Caco-2 (cell line): ENCODE results near the gene UGGT2. TPM values are rescaled to one million over a fixed set of nuclear protein-coding genes. Genes with fewer than 3 reads are reported as not detected.

ENCODE experiments used
- BruUV-seq: library from RNA; stranded (reverse); fragments of 400-500 nt; replicated peaks from 2 replicates; lab custom pipeline; 2021; lab: Mats Ljungman, UMichigan
- CTCF ChIA-PET: fragments of 300-600 bp; sonication (Branson Sonifier 250); formaldehyde crosslinking; loops from one replicate; lab custom pipeline; 2022; ENCODE audit warnings: antibody characterized with exemption; lab: Charles Lee
- POLR2A ChIA-PET: fragments of 300-600 bp; sonication (Branson Sonifier 250); formaldehyde crosslinking; loops from one replicate; lab custom pipeline; 2022; ENCODE audit warnings: antibody characterized with exemption; lab: Charles Lee
- DNase-seq, 2 experiments: peaks; one replicate each; pipeline versions ENCODE4 v3.0.0 to v3.0.0-alpha.2; 2020 to 2022
- H3K27me3 ChIP-seq: replicated peaks from 2 replicates; pipeline ENCODE4 v1.6.0; 2011; ENCODE audit warnings: low read length; ENCODE audit not compliant: control insufficient read depth, insufficient read depth
- H3K36me3 ChIP-seq: 2 replicates; pipeline ENCODE4 v1.5.1; 2011; ENCODE audit warnings: low read length; ENCODE audit not compliant: control insufficient read depth, insufficient read depth
- H3K4me1 ChIP-seq: fragments of 250-450 bp; sonication (Bioruptor Pico); 2 replicates; pipeline ENCODE4 v1.5.1; 2020; ENCODE audit warnings: mild to moderate bottlenecking
- H3K4me3 ChIP-seq: 2 replicates; pipeline ENCODE4 v1.5.1; 2011; ENCODE audit warnings: low read depth, mild to moderate bottlenecking, control low read depth, low read length
- H3K9me3 ChIP-seq: fragments of 250-450 bp; sonication (Bioruptor Pico); 2 replicates; pipeline ENCODE4 v1.5.1; 2020; ENCODE audit warnings: mild to moderate bottlenecking, moderate library complexity
- H3K27ac Mint-ChIP-seq: one replicate; pipeline ENCODE4 v1.8.0; 2022; ENCODE audit warnings: mixed read lengths; ENCODE audit not compliant: unreplicated experiment
- H3K27me3 Mint-ChIP-seq: one replicate; pipeline ENCODE4 v1.8.0; 2022; ENCODE audit warnings: mixed read lengths; ENCODE audit not compliant: insufficient read depth, unreplicated experiment
- H3K36me3 Mint-ChIP-seq: one replicate; pipeline ENCODE4 v1.8.0; 2022; ENCODE audit warnings: mild to moderate bottlenecking, mixed read lengths; ENCODE audit not compliant: insufficient read depth, unreplicated experiment
- H3K4me1 Mint-ChIP-seq: one replicate; pipeline ENCODE4 v1.8.0; 2022; ENCODE audit warnings: low read depth, mixed read lengths; ENCODE audit not compliant: unreplicated experiment
- H3K4me3 Mint-ChIP-seq: one replicate; pipeline ENCODE4 v1.8.0; 2022; ENCODE audit warnings: mild to moderate bottlenecking, moderate library complexity, mixed read lengths; ENCODE audit not compliant: unreplicated experiment
- H3K9me3 Mint-ChIP-seq: one replicate; pipeline ENCODE4 v1.8.0; 2022; ENCODE audit warnings: mixed read lengths; ENCODE audit not compliant: unreplicated experiment
- intact Hi-C: fragments of 100-400 bp; cut with micrococcal nuclease; formaldehyde crosslinking; loops from one replicate; pipeline ENCODE4 v1.10.0; 2022; ENCODE audit not compliant: unreplicated experiment
- total RNA-seq: library from RNA; stranded (reverse); gene quantifications from 2 replicates; pipeline ENCODE4 v1.2.3, GENCODE V29; 2022
- TF ChIP-seq, protein P1 (sequence below), 2 experiments: fragments of 200-600 bp in 1 of 2; IDR thresholded peaks; 1 replicate in 1 of 2; 2 replicates in 1 of 2; pipeline versions ENCODE4 v1.5.1 to v1.8.0; 2011 to 2022; ENCODE audit warnings: antibody characterized with exemption in 1 of 2, control low read depth in 1 of 2, inconsistent platforms in 1 of 2, low read depth in 1 of 2, low read length in 1 of 2, mild to moderate bottlenecking in 1 of 2, moderate library complexity in 1 of 2; ENCODE audit not compliant: insufficient read depth in 1 of 2, severe bottlenecking in 1 of 2, unreplicated experiment in 1 of 2

UGGT2 gene
- total RNA-seq, 1 experiment from 2014 or later, result 35.5 TPM

DNA sequence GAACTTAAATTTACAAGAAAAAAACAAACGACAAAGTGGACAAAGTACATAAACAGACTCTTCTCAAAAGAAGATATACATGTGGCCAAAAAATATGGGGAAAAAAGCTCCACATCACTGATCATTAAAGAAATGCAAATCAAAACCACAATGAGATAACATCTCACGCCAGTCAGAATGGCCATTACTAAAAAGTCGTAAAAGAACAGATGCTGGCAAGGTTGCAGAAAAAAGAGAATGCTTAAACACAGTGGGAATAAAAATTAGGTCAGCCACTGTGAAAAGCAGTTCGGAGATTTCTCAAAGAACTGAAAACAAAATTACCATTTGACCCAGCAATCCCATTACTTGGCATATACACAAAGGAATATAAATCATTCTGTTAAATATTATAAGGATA lies 132.7 kb downstream of the UGGT2 start:
- BruUV-seq, result no TSS peak
- intact Hi-C loops, result no loop called here
- H3K4me1 ChIP-seq, result peaks cover 28% of the 10 kb centered on the region
- Mint-ChIP-seq H3K4me3 (no peak overlapping the region), H3K36me3 (peaks cover 6% of the 10 kb centered on the region), H3K4me1 (peaks cover 20% of the 10 kb centered on the region), H3K27ac (no peak overlapping the region), H3K9me3 (no peaks in the 10 kb centered on the region), H3K27me3 (no peaks in the 10 kb centered on the region)
- ChIA-PET POLR2A (no interaction called here), CTCF (no interaction called here)
- H3K27me3 ChIP-seq, result no peaks in the 10 kb centered on the region
- no peaks in the 10 kb centered on the region for H3K36me3 ChIP-seq
- TF ChIP-seq, protein P1, sequence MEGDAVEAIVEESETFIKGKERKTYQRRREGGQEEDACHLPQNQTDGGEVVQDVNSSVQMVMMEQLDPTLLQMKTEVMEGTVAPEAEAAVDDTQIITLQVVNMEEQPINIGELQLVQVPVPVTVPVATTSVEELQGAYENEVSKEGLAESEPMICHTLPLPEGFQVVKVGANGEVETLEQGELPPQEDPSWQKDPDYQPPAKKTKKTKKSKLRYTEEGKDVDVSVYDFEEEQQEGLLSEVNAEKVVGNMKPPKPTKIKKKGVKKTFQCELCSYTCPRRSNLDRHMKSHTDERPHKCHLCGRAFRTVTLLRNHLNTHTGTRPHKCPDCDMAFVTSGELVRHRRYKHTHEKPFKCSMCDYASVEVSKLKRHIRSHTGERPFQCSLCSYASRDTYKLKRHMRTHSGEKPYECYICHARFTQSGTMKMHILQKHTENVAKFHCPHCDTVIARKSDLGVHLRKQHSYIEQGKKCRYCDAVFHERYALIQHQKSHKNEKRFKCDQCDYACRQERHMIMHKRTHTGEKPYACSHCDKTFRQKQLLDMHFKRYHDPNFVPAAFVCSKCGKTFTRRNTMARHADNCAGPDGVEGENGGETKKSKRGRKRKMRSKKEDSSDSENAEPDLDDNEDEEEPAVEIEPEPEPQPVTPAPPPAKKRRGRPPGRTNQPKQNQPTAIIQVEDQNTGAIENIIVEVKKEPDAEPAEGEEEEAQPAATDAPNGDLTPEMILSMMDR (IDR thresholded peaks at IDR 0.05; ENCODE audit: insufficient read depth in 1 of 2, low read depth in 1 of 2, low read length in 1 of 2, severe bottlenecking in 1 of 2, unreplicated experiment in 1 of 2), result no peak
- no peak overlapping the region for H3K4me3 ChIP-seq
- no peaks in the 10 kb centered on the region for H3K9me3 ChIP-seq
- no peak for DNase-seq

DNA sequence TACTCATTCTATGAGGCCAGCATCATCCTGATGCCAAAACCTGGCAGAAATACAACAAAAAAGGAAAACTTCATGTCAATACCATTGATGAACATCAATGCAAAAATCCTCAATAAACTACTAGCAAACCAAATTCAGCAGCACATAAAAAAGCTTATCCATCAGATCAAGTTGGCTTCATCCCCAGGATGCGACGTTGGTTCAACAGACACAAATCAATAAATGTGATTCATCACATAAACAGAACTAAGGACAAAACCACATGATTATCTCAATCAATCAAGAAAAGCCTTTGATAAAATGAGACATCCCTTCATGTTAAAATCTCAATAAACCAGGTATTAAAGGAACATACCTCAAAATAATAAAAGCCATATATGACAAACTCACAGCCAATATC lies 134.3 kb downstream of the UGGT2 start:
- H3K27me3 Mint-ChIP-seq, result no peaks in the 10 kb centered on the region
- POLR2A ChIA-PET, result no interaction called here
- H3K4me1 Mint-ChIP-seq, result peaks cover 27% of the 10 kb centered on the region
- Histone ChIP-seq H3K36me3 (no peaks in the 10 kb centered on the region), H3K9me3 (peaks cover under 1% of the 10 kb centered on the region; the same call in 1 of the 2 replicates), H3K4me1 (peaks cover 17% of the 10 kb centered on the region), H3K27me3 (no peaks in the 10 kb centered on the region), H3K4me3 (no peak overlapping the region)
- TF ChIP-seq, protein P1 (IDR thresholded peaks at IDR 0.05; ENCODE audit: insufficient read depth in 1 of 2, low read depth in 1 of 2, low read length in 1 of 2, severe bottlenecking in 1 of 2, unreplicated experiment in 1 of 2), result no peak
- no peak overlapping the region for H3K27ac Mint-ChIP-seq
- CTCF ChIA-PET, result no interaction called here
- intact Hi-C loops, result no loop called here
- DNase-seq, result no peak
- H3K36me3 Mint-ChIP-seq, result peaks cover 7% of the 10 kb centered on the region
- H3K4me3 Mint-ChIP-seq, result no peak overlapping the region
- no peaks in the 10 kb centered on the region for H3K9me3 Mint-ChIP-seq
- no TSS peak for BruUV-seq

DNA sequence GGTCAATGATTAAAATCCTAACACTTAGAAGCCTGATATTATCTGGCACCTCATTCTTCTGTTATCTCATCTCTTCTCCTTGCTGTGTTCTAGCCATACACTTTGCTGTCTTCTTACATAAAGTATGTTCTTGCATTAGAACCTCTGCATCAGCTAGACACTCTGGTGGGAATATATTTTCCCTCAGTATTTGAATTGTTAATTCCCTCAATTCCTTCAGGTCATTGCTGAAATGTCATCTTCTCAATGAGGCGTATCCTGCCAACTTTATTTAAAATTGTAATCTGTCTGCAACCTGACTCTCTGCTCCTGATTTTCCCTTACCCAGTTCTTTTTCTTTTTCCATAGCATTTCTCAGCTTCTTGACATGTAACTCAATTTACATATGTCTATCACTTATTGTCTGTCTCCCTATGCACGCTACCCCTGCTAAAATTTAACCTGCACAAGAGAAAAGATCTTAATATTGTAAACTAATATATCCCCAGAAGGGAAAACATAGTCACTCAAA lies 138.2 kb downstream of the UGGT2 start:
- no peak for DNase-seq
- Mint-ChIP-seq H3K27me3 (no peaks in the 10 kb centered on the region), H3K4me3 (no peak overlapping the region), H3K36me3 (peaks cover 10% of the 10 kb centered on the region), H3K4me1 (peaks cover 27% of the 10 kb centered on the region), H3K27ac (no peak overlapping the region), H3K9me3 (peaks cover 10% of the 10 kb centered on the region)
- ChIA-PET POLR2A (no interaction called here), CTCF (no interaction called here)
- Histone ChIP-seq H3K9me3 (peaks cover 4% of the 10 kb centered on the region; the same call in 1 of the 2 replicates), H3K4me1 (peaks cover 15% of the 10 kb centered on the region; the same call in 1 of the 2 replicates), H3K27me3 (no peaks in the 10 kb centered on the region), H3K36me3 (no peaks in the 10 kb centered on the region), H3K4me3 (no peak overlapping the region)
- intact Hi-C loops, result no loop called here
- TF ChIP-seq, protein P1 (IDR thresholded peaks at IDR 0.05; ENCODE audit: insufficient read depth in 1 of 2, low read depth in 1 of 2, low read length in 1 of 2, severe bottlenecking in 1 of 2, unreplicated experiment in 1 of 2), result no peak
- BruUV-seq, result no TSS peak
